GM12878 (cell line): ENCODE data around the gene ZMIZ1. TPM values are rescaled to one million over a fixed set of nuclear protein-coding genes. Genes with fewer than 3 reads are reported as not detected.

Experiments used
- ATAC-seq: fragments of 200-7000 bp; cut with Tn5 transposase; 3 replicates; pipeline ENCODE4 v1.9.1; 2020; ENCODE audit warnings: mild to moderate bottlenecking, moderate library complexity
- BruUV-seq: library from RNA; stranded (reverse); fragments of 400-500 nt; replicated peaks from 2 replicates; lab custom pipeline; 2021; lab: Mats Ljungman, UMichigan
- CTCF ChIA-PET: fragments of 300-600 bp; sonication (Branson Sonifier 250); formaldehyde crosslinking; extraction: SDS; loops from one replicate; lab custom pipeline; 2021; ENCODE audit warnings: inconsistent platforms; lab: Yijun Ruan, JAX
- POLR2A ChIA-PET: fragments of 350-600 bp; formaldehyde crosslinking; extraction: SDS; loops from one replicate; lab custom pipeline; 2021; ENCODE audit warnings: inconsistent platforms; lab: Charles Lee
- RAD21 ChIA-PET: fragments of 300-600 bp; sonication (Branson Sonifier 250); formaldehyde crosslinking; loops from one replicate; lab custom pipeline; 2023; ENCODE audit warnings: antibody characterized with exemption; ENCODE audit not compliant: unreplicated experiment; lab: Charles Lee
- SMC1A ChIA-PET: fragments of 300-600 bp; sonication (Branson Sonifier 250); formaldehyde crosslinking; loops from one replicate; lab custom pipeline; 2023; ENCODE audit not compliant: unreplicated experiment, uncharacterized antibody; lab: Charles Lee
- DNase-seq: peaks from one replicate; pipeline ENCODE4 v3.0.0-alpha.2; 2011; ENCODE audit warnings: low read depth, low spot score
- FAIRE-seq: peaks from 3 replicates; lab custom pipeline; 2011; peaks lifted over from hg19 to GRCh38; lab: Jason Lieb, UNC
- H2AFZ ChIP-seq: 2 replicates; pipeline ENCODE4 v1.6.0; 2011; ENCODE audit warnings: low read depth, low read length, control low read depth; ENCODE audit not compliant: control insufficient read depth
- H3K27ac ChIP-seq: 2 replicates; pipeline ENCODE4 v1.5.1; 2011; ENCODE audit warnings: control low read depth; ENCODE audit not compliant: control insufficient read depth, insufficient read depth
- H3K27me3 ChIP-seq, 2 experiments: replicated peaks in 1 of 2; 2 replicates each; pipeline versions ENCODE4 v1.6.0 to v1.6.1; 2011; ENCODE audit warnings: low read length in 1 of 2; ENCODE audit not compliant: control insufficient read depth in 2 of 2, insufficient read depth in 2 of 2
- H3K36me3 ChIP-seq, 2 experiments: 2 replicates each; pipeline ENCODE4 v1.5.1; 2011; ENCODE audit warnings: low read length in 1 of 2; ENCODE audit not compliant: control insufficient read depth in 2 of 2, insufficient read depth in 2 of 2
- H3K4me1 ChIP-seq: 2 replicates; pipeline ENCODE4 v1.6.1; 2011; ENCODE audit warnings: mild to moderate bottlenecking, low read length, moderate library complexity, mixed read lengths; ENCODE audit not compliant: control insufficient read depth, insufficient read depth
- H3K4me2 ChIP-seq: 2 replicates; pipeline ENCODE4 v1.6.0; 2011; ENCODE audit warnings: control low read depth; ENCODE audit not compliant: control insufficient read depth, insufficient read depth
- H3K4me3 ChIP-seq: fragments of 200-600 bp; sonication (generic); 2 replicates; pipeline ENCODE4 v1.5.1; 2016
- H3K79me2 ChIP-seq: 2 replicates; pipeline ENCODE4 v1.6.0; 2011; ENCODE audit warnings: low read length; ENCODE audit not compliant: control insufficient read depth, insufficient read depth
- H3K9ac ChIP-seq: 2 replicates; pipeline ENCODE4 v1.8.0; 2011; ENCODE audit warnings: low read length, control low read depth, mixed read lengths; ENCODE audit not compliant: control insufficient read depth, insufficient read depth
- H3K9me3 ChIP-seq: replicated peaks from 3 replicates; pipeline ENCODE4 v1.5.1; 2011; ENCODE audit warnings: mild to moderate bottlenecking, low read length; ENCODE audit not compliant: control insufficient read depth, insufficient read depth
- H4K20me1 ChIP-seq: 2 replicates; pipeline ENCODE4 v1.6.0; 2011; ENCODE audit not compliant: control insufficient read depth, insufficient read depth
- ASH2L ChIP-seq: fragments of 300-600, 200-600 bp; sonication (generic); IDR thresholded peaks from 2 replicates; pipeline ENCODE4 v1.6.1; 2017; ENCODE audit warnings: low read depth, mild to moderate bottlenecking, borderline replicate concordance
- ESRRA ChIP-seq: IDR thresholded peaks from 2 replicates; pipeline ENCODE4 v1.6.1; 2012; ENCODE audit warnings: mild to moderate bottlenecking, low read length, improper control_type of control experiment
- JUND ChIP-seq: IDR thresholded peaks from 2 replicates; pipeline ENCODE4 v1.6.1; 2012; ENCODE audit warnings: low read depth, mild to moderate bottlenecking, low read length, improper control_type of control experiment, moderate library complexity
- LARP7 ChIP-seq: fragments of 450-650 bp; IDR thresholded peaks from 2 replicates; pipeline ENCODE4 v1.6.1; 2017; ENCODE audit warnings: mild to moderate bottlenecking
- NR2C2 ChIP-seq: IDR thresholded peaks from 2 replicates; pipeline ENCODE4 v1.6.1; 2011; ENCODE audit warnings: borderline replicate concordance, low read depth; ENCODE audit not compliant: control insufficient read depth, insufficient read length
- RCOR1 ChIP-seq: conservative IDR thresholded peaks from 2 replicates; pipeline ENCODE4 v1.6.1; 2012; ENCODE audit warnings: low read depth, low read length, improper control_type of control experiment
- WGBS: methylation state at CpG from one replicate; pipeline ENCODE4 v1.1.6; 2016; ENCODE audit warnings: low lambda C conversion rate; ENCODE audit not compliant: insufficient replicate concordance, insufficient coverage; ENCODE audit errors: missing lambda C conversion rate; 5-methylcytosine and 5-hydroxymethylcytosine counted together
- in situ Hi-C: fragments of 300-500 bp; cut with MboI; formaldehyde crosslinking; loops from 9 replicates; pipeline ENCODE4 v1.14.3; 2018; ENCODE audit warnings: mixed read lengths
- intact Hi-C: fragments of 100-400 bp; cut with micrococcal nuclease; formaldehyde crosslinking; loops from one replicate; pipeline ENCODE4 v1.14.2; 2022; ENCODE audit not compliant: unreplicated experiment
- polyA plus RNA-seq, 11 experiments: library from polyadenylated mRNA; depleted of rRNA in 4 of 11; unstranded in 6 of 11; stranded (reverse) in 5 of 11; fragments of >200 nt; fragmentation: Nextera tagmentation in 4 of 11; fragmentation: Illumina TruSeq in 1 of 11; extraction: Ambion mirVana in 4 of 11; extraction: Trizol in 1 of 11; gene quantifications; 1 replicate in 1 of 11; 2 replicates in 10 of 11; pipeline versions ENCODE4 v1.2.1 to v1.2.3, GENCODE V29; 2011 to 2016; ENCODE audit warnings: inconsistent platforms in 2 of 11, missing spikeins in 2 of 11, low read depth in 1 of 11
- total RNA-seq, 4 experiments: library from RNA; depleted of rRNA in 3 of 4; stranded (reverse); fragments of >200 nt in 3 of 4; fragmentation: Illumina TruSeq in 1 of 4; extraction: Trizol in 1 of 4; gene quantifications; 2 replicates each; pipeline versions ENCODE4 v1.2.1 to v1.2.3, GENCODE V29; 2013 to 2021
- TF ChIP-seq, protein P1 (sequence below): IDR thresholded peaks from 2 replicates; pipeline ENCODE4 v1.6.1; 2012; ENCODE audit warnings: low read length, inconsistent platforms

The ZMIZ1 gene
- total and polyA plus RNA-seq, 10 of the 15 experiments (the other 5 are each of a cell fraction or from before 2014, with no cell fraction given): 3.1 to 82.3 (median 14.9) TPM

DNA sequence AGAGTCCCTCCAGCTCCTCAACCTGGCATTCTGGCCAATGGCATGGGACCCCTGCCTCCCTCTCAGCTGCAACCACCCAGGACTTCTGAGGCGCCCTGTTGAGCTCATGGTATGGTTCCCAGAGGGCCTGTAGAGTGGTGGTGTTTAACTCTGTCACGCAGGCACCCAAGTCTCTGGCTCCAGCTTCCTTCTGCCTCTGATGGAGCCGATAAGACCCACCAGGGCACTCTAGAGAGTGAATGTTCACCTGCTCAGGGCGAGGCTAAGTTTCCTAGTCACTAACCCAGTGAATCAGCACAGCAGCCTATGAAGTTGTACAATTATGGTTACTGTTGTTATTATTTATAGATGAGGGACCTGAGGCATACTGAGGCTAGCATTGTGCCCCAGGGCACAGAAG lies 120.4 kb downstream of the ZMIZ1 start:
- WGBS: 11% methylated on average over 4 of the region's 4 CpGs
- ChIA-PET CTCF (interaction anchor here (1.0 to 1.7 kb wide), 3 partner anchors 9 to 1142 kb away, joined by 3 read pairs; no protein-coding TSS in a partner anchor), SMC1A (interaction anchor here (1.3 kb wide), 1 partner anchor 15 kb away, joined by 3 read pairs; no protein-coding TSS in a partner anchor), RAD21 (no interaction called here), POLR2A (interaction anchor here (0.7 kb wide), 1 partner anchor 13 kb away, joined by 6 read pairs; no protein-coding TSS in a partner anchor)
- Histone ChIP-seq H3K9me3 (no peaks in the 10 kb centered on the region), H3K27ac (no peak overlapping the region), H2AFZ (no peak overlapping the region), H3K4me2 (no peak overlapping the region), H4K20me1 (no peaks in the 10 kb centered on the region), H3K27me3 (no peaks in the 10 kb centered on the region), H3K4me3 (no peak overlapping the region), H3K4me1 (no peaks in the 10 kb centered on the region), H3K36me3 (no peaks in the 10 kb centered on the region), H3K9ac (no peak overlapping the region), H3K79me2 (no peaks in the 10 kb centered on the region)
- FAIRE-seq: no peak
- in situ Hi-C loops (no loop called here), intact Hi-C loops (no loop called here)
- ATAC-seq: no peak
- no peak for DNase-seq
- BruUV-seq: no TSS peak
- no peak for TF ChIP-seq NR2C2
- TF ChIP-seq, protein P1, sequence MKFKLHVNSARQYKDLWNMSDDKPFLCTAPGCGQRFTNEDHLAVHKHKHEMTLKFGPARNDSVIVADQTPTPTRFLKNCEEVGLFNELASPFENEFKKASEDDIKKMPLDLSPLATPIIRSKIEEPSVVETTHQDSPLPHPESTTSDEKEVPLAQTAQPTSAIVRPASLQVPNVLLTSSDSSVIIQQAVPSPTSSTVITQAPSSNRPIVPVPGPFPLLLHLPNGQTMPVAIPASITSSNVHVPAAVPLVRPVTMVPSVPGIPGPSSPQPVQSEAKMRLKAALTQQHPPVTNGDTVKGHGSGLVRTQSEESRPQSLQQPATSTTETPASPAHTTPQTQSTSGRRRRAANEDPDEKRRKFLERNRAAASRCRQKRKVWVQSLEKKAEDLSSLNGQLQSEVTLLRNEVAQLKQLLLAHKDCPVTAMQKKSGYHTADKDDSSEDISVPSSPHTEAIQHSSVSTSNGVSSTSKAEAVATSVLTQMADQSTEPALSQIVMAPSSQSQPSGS: no peak
- no peak for TF ChIP-seq JUND
- no peak for TF ChIP-seq LARP7
- TF ChIP-seq ESRRA: no peak
- TF ChIP-seq ASH2L: no peak
- no peak for TF ChIP-seq RCOR1
- TF ChIP-seq, all 136 proteins: peak for 0
